H1 (cell line): ENCODE data around the gene LPXN. TPM values are rescaled to one million over a fixed set of nuclear protein-coding genes. Genes with fewer than 3 reads are reported as not detected.

ENCODE experiments used
- EZH2 ChIP-seq: fragments of 200-600 bp; sonication (generic); IDR thresholded peaks from 2 replicates; pipeline ENCODE4 v1.7.1; 2012; ENCODE audit warnings: low read depth, mild to moderate bottlenecking, moderate library complexity, low read length, inconsistent platforms; ENCODE audit not compliant: severe bottlenecking
- polyA plus RNA-seq, 7 experiments: library from polyadenylated mRNA; depleted of rRNA in 3 of 7; stranded (reverse) in 5 of 7; unstranded in 2 of 7; fragments of >200 nt in 5 of 7; fragments of 200-250 nt in 2 of 7; gene quantifications; 1 replicate in 5 of 7; 2 replicates in 1 of 7; 4 replicates in 1 of 7; pipeline versions ENCODE4 v1.2.1 to v1.2.3, GENCODE V29; 2011 to 2013; ENCODE audit warnings: missing spikeins in 2 of 7, mixed read lengths in 2 of 7
- total RNA-seq: library from RNA; stranded (reverse); fragmentation: NEBNext Ultra II Directional; extraction: Animal tissue kit (Norgen Biotek cat#: 25700); gene quantifications from 2 replicates; pipeline ENCODE4 v1.2.1, GENCODE V29; 2021
- TF ChIP-seq, protein P1 (sequence below), 3 experiments: IDR thresholded peaks; 1 replicate in 2 of 3; 2 replicates in 1 of 3; pipeline versions ENCODE4 v1.5.1 to v1.6.1; 2011; ENCODE audit warnings: low read length in 3 of 3, mild to moderate bottlenecking in 3 of 3, inconsistent platforms in 2 of 3, low read depth in 1 of 3, moderate library complexity in 1 of 3; ENCODE audit not compliant: insufficient read depth in 1 of 3; ENCODE audit errors: control extremely low read depth in 1 of 3

The LPXN gene
- total and polyA plus RNA-seq, 2 of the 8 experiments (the other 6 are each of a cell fraction or from before 2014, with no cell fraction given), result 1.4 to 2.7 TPM

DNA sequence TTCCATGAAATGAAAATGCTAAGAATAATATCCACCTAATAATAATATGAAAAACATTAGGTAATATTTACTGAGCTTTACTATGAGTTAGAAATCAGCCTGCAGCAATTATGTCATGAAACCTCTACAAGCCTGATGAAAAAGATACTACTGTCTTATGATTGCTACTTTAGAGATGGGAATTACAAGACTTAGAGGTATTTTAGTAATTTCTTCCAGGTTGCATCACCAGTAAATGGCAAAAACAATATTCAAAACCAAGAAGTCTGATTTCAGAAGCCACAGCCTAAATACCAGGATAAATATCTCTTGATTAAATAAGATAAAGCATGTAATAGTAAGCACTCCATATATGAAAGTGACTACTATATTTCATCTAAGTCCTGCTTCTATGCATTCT is 81.6 kb downstream of the LPXN start (continued):
- TF ChIP-seq, protein P1, sequence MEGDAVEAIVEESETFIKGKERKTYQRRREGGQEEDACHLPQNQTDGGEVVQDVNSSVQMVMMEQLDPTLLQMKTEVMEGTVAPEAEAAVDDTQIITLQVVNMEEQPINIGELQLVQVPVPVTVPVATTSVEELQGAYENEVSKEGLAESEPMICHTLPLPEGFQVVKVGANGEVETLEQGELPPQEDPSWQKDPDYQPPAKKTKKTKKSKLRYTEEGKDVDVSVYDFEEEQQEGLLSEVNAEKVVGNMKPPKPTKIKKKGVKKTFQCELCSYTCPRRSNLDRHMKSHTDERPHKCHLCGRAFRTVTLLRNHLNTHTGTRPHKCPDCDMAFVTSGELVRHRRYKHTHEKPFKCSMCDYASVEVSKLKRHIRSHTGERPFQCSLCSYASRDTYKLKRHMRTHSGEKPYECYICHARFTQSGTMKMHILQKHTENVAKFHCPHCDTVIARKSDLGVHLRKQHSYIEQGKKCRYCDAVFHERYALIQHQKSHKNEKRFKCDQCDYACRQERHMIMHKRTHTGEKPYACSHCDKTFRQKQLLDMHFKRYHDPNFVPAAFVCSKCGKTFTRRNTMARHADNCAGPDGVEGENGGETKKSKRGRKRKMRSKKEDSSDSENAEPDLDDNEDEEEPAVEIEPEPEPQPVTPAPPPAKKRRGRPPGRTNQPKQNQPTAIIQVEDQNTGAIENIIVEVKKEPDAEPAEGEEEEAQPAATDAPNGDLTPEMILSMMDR (IDR thresholded peaks at IDR 0.05; ENCODE audit: control extremely low read depth in 1 of 3, insufficient read depth in 1 of 3, low read depth in 1 of 3, low read length in 3 of 3), result no peak
- TF ChIP-seq EZH2, result no peak
